GM21447 (cell line): Measurements from ENCODE around the gene KCNK10.

Experiments
- ATAC-seq: cut with Tn5 transposase; IDR thresholded peaks from one replicate; pipeline ENCODE4 v1.9.1; 2021; ENCODE audit not compliant: unreplicated experiment

Gene KCNK10

GRCh38 chr14:88322504-88323085 is 474 bp downstream of the KCNK10 start:
- ATAC-seq: no peak

GRCh38 chr14:88321692-88322503 is 1.2 kb downstream of the KCNK10 start:
- no peak for ATAC-seq

GRCh38 chr14:88318406-88318805 is 4.7 kb downstream of the KCNK10 start:
- no peak for ATAC-seq

- no peak for ATAC-seq
Measured at GRCh38 chr14:88316521-88316920, 6.5 kb downstream of the KCNK10 start.

GRCh38 chr14:88312257-88312656 is 10.8 kb downstream of the KCNK10 start:
- ATAC-seq: no peak

- ATAC-seq: no peak
Measured at GRCh38 chr14:88311780-88312179, 11.3 kb downstream of the KCNK10 start.

GRCh38 chr14:88310449-88310848 is 12.6 kb downstream of the KCNK10 start:
- no peak for ATAC-seq

- no peak for ATAC-seq
Measured at GRCh38 chr14:88310021-88310420, 13.0 kb downstream of the KCNK10 start.

- no peak for ATAC-seq
Measured at GRCh38 chr14:88305528-88306322, 17.3 kb downstream of the KCNK10 start.

- ATAC-seq: no peak
Measured at GRCh38 chr14:88303041-88303440, 20.0 kb downstream of the KCNK10 start.

- ATAC-seq: no peak
Measured at GRCh38 chr14:88301381-88301780, 21.7 kb downstream of the KCNK10 start.

GRCh38 chr14:88300817-88301216 is 22.3 kb downstream of the KCNK10 start:
- ATAC-seq: no peak

- no peak for ATAC-seq
Measured at GRCh38 chr14:88299865-88300530, 23.1 kb downstream of the KCNK10 start.

GRCh38 chr14:88297306-88297705 is 25.8 kb downstream of the KCNK10 start:
- ATAC-seq: no peak

GRCh38 chr14:88296351-88296750 is 26.7 kb downstream of the KCNK10 start:
- no peak for ATAC-seq

- no peak for ATAC-seq
Measured at GRCh38 chr14:88289996-88290395, 33.1 kb downstream of the KCNK10 start.

- no peak for ATAC-seq
Measured at GRCh38 chr14:88289234-88289633, 33.8 kb downstream of the KCNK10 start.

- ATAC-seq: no peak
Measured at GRCh38 chr14:88286309-88286708, 36.8 kb downstream of the KCNK10 start.

GRCh38 chr14:88281447-88281846 is 41.6 kb downstream of the KCNK10 start:
- ATAC-seq: no peak

- no peak for ATAC-seq
Measured at GRCh38 chr14:88276923-88277596, 46.0 kb downstream of the KCNK10 start.
